ENCODE measurements around the gene TMEM198. TPM values are rescaled to one million over a fixed set of nuclear protein-coding genes. Genes with fewer than 3 reads are reported as not detected.

TMEM198 gene
- total RNA-seq, 1 donor from 2014 or later = 1.8 TPM

DNA sequence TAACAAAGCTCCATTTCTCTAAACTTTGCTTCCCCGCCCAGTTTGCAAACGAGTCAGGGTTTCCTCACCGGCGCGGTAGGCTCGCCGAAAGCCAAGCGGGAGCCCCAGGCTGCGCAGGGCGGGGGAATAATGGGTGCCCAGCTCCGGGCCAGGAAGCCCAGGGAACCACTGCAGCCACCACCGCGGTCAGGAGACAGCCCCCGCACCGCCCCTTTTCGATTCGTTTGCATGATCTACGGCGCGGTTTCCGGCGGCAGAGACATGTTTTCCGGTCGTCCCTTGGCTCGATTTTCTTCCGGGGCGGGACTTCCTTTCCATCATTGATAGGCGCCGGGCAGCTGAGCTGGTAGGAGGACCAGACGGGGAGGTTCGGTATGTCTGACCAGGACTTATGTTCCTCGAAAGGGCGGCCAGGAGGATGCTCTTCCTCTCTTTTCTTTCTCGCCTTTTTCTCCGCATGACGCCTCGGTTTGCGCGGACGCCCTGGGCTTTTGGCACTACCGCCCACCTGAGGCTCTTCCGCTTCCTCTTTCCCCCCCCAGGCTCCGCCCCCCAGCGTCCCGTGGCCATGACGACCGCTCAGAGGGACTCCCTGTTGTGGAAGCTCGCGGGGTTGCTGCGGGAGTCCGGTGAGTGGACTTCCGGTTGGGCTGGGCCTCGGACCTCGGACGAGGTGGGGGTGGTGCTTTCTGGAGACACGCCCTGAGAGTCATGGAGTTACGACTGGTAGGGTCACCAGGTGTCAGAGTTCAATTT lies 53.9 kb downstream of the TMEM198 start, which contains the start of gene STK11IP:
Gene STK11IP (plus strand): TSS at position 306 of the 756 bp plus-strand sequence. CDS start 263 bp downstream, at position 569.
- intact Hi-C loops (cut with DNase I) = loop anchor here (2.0 kb wide), 2 partner anchors 27 to 55 kb away; partner anchors contain the start of genes CHPF and OBSL1
- DNase-seq (ENCODE audit: low spot score) = peak; percentile 97

GRCh38 chr2:219598308-219599078 lies 54.7 kb downstream of the TMEM198 start:
- intact Hi-C loops (cut with DNase I) = no loop called here
- DNase-seq (ENCODE audit: low spot score) = no peak

Small RNAs within 50 kb of the gene (microRNA-seq; reads per million reads assigned to microRNA genes)
- 3.1 reads per million for gene MIR3132

Other genes starting within 250 kb of the TMEM198 start
- gene PTPRN, start 234.6 kb upstream of the TMEM198 start, total RNA-seq = 0.97 TPM
- gene RESP18, start 211.3 kb upstream of the TMEM198 start, total RNA-seq = not detected
- gene DNPEP, start 156.1 kb upstream of the TMEM198 start, total RNA-seq = 47.2 TPM
- 21,230 TPM for gene DES, start 125.7 kb upstream of the TMEM198 start, total RNA-seq
- 199 TPM for gene SPEG, start 109.2 kb upstream of the TMEM198 start, total RNA-seq
- gene GMPPA, start 45.1 kb upstream of the TMEM198 start, total RNA-seq = 22.6 TPM
- 0.32 TPM for gene ASIC4, start 29.5 kb upstream of the TMEM198 start, total RNA-seq
- gene CHPF, start 219 bp upstream of the TMEM198 start, total RNA-seq = 120 TPM
- 199 TPM for gene OBSL1, start 27.5 kb downstream of the TMEM198 start, total RNA-seq
- 0.59 TPM for gene INHA, start 28.3 kb downstream of the TMEM198 start, total RNA-seq
- gene STK11IP, start 53.8 kb downstream of the TMEM198 start, total RNA-seq = 20.2 TPM
- gene SLC4A3, start 83.6 kb downstream of the TMEM198 start, total RNA-seq = 396 TPM